Measurements from ENCODE around the gene CCSER1.
"Not testable (repeated sequence)": the region's sequence is repeated elsewhere in the genome, so short reads cannot be mapped to it uniquely, and the experiment has no call there.

CCSER1 gene

DNA sequence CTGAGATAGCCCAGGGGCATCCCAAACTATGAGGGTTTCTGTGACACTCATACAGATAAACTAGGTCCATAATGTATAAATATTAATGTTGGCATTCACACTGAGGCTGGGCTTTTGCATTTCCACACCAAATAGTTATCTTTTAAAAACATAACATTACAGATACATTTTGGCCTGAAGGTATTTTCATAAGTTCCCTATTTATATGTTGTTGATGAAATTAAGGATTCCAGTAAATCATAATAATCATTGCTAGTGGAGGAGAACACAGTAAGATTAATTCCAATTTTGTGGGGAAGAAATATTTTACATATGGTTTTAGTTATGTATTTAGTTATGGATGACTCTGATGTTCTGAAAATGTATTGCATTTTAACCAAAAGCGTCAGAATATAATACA is 479.6 kb downstream of the CCSER1 start:
- DNase-seq (ENCODE audit: low read depth, low spot score): no peak
- H3K27ac ChIP-seq: no peak overlapping the region

GRCh38 chr4:90614371-90614770 is 487.2 kb downstream of the CCSER1 start:
- no peak overlapping the region for H3K27ac ChIP-seq
- no peak for DNase-seq (ENCODE audit: low read depth, low spot score)

DNA sequence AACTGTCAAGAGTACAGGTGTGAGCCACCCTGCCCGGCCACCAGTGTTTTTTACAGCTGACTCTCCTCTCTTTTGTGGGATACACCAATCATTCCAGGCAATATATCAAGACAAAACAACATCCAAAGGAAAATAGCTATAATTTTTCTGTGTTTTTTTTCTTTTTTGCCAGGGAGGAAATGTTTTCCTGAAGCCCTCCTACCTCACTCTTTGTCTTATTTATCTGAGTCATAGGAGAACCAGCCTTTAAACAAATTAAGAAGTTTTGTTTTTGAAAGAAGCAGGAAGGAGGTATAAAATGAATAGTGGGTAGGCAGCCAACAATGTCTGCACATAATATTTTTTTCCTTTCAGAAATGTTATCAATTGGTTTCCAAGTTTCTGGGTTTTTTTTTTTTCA is 493.9 kb downstream of the CCSER1 start:
- DNase-seq (ENCODE audit: low read depth, low spot score): no peak
- no peak overlapping the region for H3K27ac ChIP-seq

GRCh38 chr4:90624781-90625180 is 497.6 kb downstream of the CCSER1 start:
- H3K27ac ChIP-seq: no peak overlapping the region
- no peak for DNase-seq (ENCODE audit: low read depth, low spot score)

- H3K27ac ChIP-seq: no peak overlapping the region
- DNase-seq (ENCODE audit: low read depth, low spot score): no peak
Observed at GRCh38 chr4:90641861-90642599, 514.8 kb downstream of the CCSER1 start.

DNA sequence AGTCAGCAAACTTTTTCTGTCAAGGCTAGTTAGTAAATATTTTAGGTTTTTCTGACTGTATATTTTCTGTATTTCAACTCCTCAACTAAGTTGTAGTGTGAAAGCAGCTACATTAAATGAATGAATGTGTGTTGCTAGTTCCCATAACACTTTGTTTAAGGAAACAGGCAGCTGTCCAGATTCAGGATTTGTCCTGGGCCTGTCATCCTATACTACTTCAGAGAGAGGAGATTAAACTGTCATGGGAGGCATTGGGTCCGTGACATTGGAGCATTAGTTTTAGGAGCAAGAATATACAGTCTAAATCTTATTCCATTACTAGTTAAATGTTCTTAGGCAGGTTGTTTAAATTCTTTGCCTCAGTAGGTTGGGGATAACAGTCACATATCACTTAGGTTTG is 516.0 kb downstream of the CCSER1 start:
- no peak overlapping the region for H3K27ac ChIP-seq
- DNase-seq (ENCODE audit: low read depth, low spot score): no peak

DNA sequence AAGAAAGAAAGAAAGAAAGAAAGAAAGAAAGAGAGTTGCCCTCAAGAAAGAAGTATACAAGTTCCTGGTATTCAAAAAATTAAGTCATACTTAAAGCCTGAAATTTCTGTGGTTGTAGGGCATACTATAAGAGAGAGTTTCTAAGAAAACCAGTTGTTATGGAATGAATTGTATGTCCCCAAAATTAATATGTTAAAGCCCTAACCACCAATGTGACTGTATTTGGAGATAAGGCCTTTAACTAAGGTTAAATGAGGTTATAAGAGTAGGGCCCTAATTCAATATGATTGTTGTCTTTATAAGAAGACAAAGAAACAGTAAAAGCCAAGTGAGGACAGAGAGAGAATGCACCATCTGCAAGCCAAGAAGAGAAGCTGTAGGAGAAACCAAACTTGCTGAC is 521.1 kb downstream of the CCSER1 start:
- no peak for DNase-seq (ENCODE audit: low read depth, low spot score)
- no peak overlapping the region for H3K27ac ChIP-seq

DNA sequence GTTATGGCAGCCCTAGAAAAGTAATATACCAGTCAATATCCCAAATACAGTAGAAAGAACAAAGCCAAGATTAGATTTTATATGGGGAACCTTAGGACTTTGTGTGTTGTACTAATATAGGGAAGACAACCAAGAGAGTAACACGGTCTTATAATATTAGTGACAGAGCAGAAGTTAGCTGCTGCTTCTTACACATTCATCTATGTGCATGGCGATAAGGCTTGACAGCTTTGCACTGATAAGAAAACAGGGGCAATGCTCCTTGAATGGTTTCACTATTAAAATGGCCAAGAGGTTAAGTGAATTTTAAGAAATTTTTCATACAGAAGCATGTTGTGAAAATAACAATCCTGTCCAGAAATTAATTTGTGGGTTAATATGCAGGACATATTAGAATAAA is 521.6 kb downstream of the CCSER1 start:
- DNase-seq (ENCODE audit: low read depth, low spot score): no peak
- H3K27ac ChIP-seq: no peak overlapping the region

DNA sequence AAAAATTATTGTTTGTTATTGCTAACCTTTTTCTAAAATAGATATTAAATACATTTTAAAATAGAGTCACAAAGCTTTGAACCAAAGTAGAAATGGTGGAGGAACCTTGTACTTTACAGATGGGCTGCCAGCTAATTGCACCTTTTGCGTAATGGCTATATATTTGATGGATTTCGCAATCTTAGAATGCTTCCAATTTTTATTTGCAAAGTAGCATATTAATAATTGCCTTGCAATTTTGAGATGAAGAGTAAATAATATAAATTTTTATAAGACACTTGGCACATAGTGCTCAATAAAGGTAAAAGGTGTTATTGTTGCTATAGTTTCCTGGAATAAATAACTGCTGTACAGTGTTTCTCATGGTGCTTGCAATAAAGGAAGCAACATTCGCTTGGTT is 533.5 kb downstream of the CCSER1 start:
- no peak for DNase-seq (ENCODE audit: low read depth, low spot score)
- no peak overlapping the region for H3K27ac ChIP-seq

- DNase-seq (ENCODE audit: low read depth, low spot score): no peak
- no peak overlapping the region for H3K27ac ChIP-seq
Observed at GRCh38 chr4:90670183-90670582, 543.0 kb downstream of the CCSER1 start.

- H3K27ac ChIP-seq: peak overlapping the region; percentile 74
- DNase-seq (ENCODE audit: low read depth, low spot score): peak; percentile 75
Observed at GRCh38 chr4:90689739-90690138, 562.5 kb downstream of the CCSER1 start.

DNA sequence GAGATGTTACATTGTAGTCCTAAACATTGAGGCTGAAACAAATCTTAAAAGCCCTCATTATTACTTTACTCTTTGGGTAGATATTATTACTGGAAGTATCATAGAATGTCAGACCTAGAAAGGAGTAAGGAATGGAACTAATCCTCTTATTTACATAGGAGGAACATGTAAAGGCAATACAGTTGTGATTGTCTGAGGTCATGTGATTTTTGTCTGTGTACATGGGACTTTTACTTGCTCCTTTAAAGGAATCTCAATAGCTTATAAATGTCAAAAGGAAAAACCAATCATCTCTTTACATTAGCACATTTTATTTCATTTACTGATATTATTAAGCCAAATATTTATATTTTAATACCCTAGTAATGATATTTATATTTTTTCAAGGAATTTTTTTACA is 568.2 kb downstream of the CCSER1 start:
- H3K27ac ChIP-seq: no peak overlapping the region
- DNase-seq (ENCODE audit: low read depth, low spot score): no peak

GRCh38 chr4:90705501-90705900 is 578.3 kb downstream of the CCSER1 start:
- not testable (repeated sequence) for H3K27ac ChIP-seq; DNase-seq (ENCODE audit: low read depth, low spot score)

DNA sequence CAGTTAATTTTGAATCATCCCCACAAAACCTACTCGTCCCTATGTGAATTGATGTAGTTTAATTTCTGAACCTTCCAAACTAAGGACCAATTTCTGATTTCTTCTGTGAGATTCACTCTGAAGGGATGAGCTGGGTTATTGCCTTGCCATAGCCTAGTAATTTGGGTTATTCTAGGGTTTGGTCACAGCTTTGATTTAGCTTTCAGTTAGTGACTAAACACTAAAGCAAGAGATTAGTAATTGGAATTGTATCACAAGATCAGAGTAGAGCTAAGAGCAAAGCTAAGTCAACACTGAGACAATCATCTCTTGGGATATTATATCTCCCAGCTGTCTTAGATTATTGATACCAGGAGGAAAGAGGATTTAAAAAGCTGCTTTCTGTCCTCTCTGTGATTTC is 588.0 kb downstream of the CCSER1 start:
- no peak for DNase-seq (ENCODE audit: low read depth, low spot score)
- H3K27ac ChIP-seq: no peak overlapping the region

- H3K27ac ChIP-seq: no peak overlapping the region
- DNase-seq (ENCODE audit: low read depth, low spot score): no peak
Observed at GRCh38 chr4:90718931-90719330, 591.7 kb downstream of the CCSER1 start.

DNA sequence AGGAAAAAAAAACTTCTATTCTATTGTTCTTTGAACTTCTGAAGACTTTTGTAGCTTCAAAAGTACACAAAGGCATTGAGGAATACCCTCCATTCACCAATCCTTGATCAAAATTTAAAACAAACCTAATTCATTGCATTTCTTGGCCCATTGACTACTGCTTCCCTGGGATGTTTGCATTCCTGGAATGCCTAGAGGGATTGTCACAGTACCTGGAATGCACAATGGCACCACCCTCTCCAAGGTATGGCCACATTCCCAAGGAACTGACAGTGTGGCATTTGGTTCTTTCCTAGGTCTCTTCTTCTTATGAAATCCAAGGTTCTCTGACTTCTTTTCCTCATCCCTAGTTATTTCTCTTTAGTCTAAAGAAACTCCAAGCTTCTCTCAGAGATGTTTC is 600.7 kb downstream of the CCSER1 start:
- H3K27ac ChIP-seq: peak overlapping the region; percentile 51
- DNase-seq (ENCODE audit: low read depth, low spot score): no peak

DNA sequence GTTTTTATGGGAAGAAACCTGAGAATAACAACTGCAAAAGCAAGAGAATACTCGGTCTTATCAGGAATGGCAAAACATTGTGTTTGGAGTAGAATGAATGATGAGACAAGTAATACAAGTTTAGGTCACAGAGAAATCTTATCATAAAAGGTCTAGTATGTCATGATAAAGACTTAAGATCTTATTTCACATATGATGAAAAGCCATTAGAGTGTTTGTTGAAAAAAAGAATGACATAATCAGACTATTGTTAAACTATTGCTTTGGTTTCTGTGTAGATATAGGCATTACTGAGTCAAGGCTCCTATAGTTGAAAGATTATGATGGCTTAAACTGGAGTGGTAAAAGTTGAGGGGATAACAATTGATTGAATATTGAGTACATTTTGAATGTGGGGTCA is 603.6 kb downstream of the CCSER1 start:
- no peak for DNase-seq (ENCODE audit: low read depth, low spot score)

DNA sequence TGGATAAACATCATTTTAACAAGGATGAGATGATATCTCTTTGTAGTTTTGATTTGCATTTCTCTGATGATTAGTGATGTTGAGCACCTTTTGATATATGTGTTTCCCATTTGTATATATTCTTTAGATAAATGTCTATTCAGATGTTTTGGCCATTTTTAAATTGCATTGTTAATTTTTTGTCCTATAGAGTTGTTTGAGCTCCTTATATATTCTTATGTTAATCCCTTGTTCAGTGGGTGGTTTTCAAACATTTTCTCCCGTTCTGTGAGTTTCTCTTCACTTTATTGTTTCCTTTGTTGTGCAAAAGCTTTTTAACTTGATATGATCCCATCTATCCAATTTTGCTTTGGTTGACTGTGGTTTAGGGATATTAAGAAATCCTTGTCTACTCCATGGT is 606.0 kb downstream of the CCSER1 start:
- no peak overlapping the region for H3K27ac ChIP-seq
- no peak for DNase-seq (ENCODE audit: low read depth, low spot score)

More for the DNA sequence above, 603.6 kb downstream of the CCSER1 start:
- H3K27ac ChIP-seq: no peak overlapping the region

DNA sequence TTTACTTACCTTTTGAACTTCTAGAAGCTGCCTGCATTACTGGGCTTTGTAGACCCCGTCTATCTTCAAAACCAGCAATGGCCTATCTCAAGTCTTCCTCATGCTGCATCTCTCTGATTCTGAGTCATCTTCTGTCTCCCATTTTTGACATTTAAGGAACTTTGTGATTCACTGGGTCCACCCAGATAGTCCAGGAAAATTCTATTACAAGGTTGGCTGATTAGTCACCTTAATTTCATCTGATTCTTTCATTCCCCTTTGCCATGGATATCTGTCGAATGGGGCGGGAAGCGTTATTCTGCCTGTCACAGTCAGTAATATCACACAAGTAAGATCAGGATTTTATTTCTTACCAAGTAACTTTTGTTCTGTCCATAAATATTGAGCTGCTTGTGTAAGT is 618.0 kb downstream of the CCSER1 start:
- peak; percentile 14 for DNase-seq (ENCODE audit: low read depth, low spot score)
- peak overlapping the region; percentile 36 for H3K27ac ChIP-seq

GRCh38 chr4:90753068-90753467 is 625.9 kb downstream of the CCSER1 start:
- no peak overlapping the region for H3K27ac ChIP-seq
- DNase-seq (ENCODE audit: low read depth, low spot score): no peak

- DNase-seq (ENCODE audit: low read depth, low spot score): no peak
- no peak overlapping the region for H3K27ac ChIP-seq
Observed at GRCh38 chr4:90757534-90758060, 630.4 kb downstream of the CCSER1 start.

DNA sequence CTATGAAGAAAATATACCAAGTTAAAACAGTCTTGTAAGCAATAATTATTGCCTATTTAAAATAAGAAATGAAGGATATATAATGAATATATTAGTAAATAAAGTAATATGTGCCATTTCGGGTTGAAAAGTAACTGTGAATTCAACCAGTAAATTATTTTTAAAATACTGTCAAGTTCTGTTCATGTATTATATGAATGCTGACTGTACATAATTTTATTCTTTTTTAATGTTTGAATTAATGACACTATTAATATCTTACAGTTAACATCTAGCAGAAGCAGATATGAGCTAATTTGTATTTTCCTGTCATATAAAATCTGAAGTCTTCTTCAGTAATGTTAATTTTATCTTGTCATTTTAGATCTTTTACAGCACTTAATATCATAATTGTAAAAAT is 632.9 kb downstream of the CCSER1 start:
- H3K27ac ChIP-seq: no peak overlapping the region
- DNase-seq (ENCODE audit: low read depth, low spot score): no peak

Measured in epithelial cell of prostate (primary cell).